IMR-90 (cell line): ENCODE data around the gene GPR157. TPM values are rescaled to one million over a fixed set of nuclear protein-coding genes. Genes with fewer than 3 reads are reported as not detected.

Source experiments
- ATAC-seq: fragments of 200-7000 bp; cut with Tn5 transposase; 2 replicates; pipeline ENCODE4 v1.9.1; 2020; ENCODE audit warnings: low read depth, mild to moderate bottlenecking, moderate library complexity
- BruUV-seq: library from RNA; stranded (reverse); fragments of 400-500 nt; replicated peaks from 2 replicates; lab custom pipeline; 2021; lab: Mats Ljungman, UMichigan
- CTCF ChIA-PET: fragments of 300-600 bp; formaldehyde crosslinking; extraction: SDS; loops from one replicate; lab custom pipeline; 2021; ENCODE audit warnings: antibody characterized with exemption; lab: Yijun Ruan, JAX
- POLR2A ChIA-PET: fragments of 300-600 bp; sonication (Branson Sonifier 250); formaldehyde crosslinking; loops from one replicate; lab custom pipeline; 2022; ENCODE audit warnings: antibody characterized with exemption; ENCODE audit not compliant: unreplicated experiment; lab: Charles Lee
- DNase-seq: peaks from one replicate; pipeline ENCODE4 v3.0.0; 2013
- H2AFZ ChIP-seq: replicated peaks from 2 replicates; pipeline ENCODE3; 2013; ENCODE audit warnings: low read length, mild to moderate bottlenecking; ENCODE audit not compliant: poor library complexity
- H2AK5ac ChIP-seq: 2 replicates; pipeline ENCODE4 v1.6.1; 2013; ENCODE audit warnings: low read depth, low read length, inconsistent platforms
- H2AK9ac ChIP-seq: replicated peaks from 2 replicates; pipeline ENCODE3; 2013; ENCODE audit warnings: mild to moderate bottlenecking, low read depth, low read length, moderate library complexity; ENCODE audit not compliant: poor library complexity
- H2BK120ac ChIP-seq: 2 replicates; pipeline ENCODE4 v1.6.1; 2013; ENCODE audit warnings: low read depth, low read length, inconsistent platforms
- H2BK15ac ChIP-seq: 3 replicates; pipeline ENCODE4 v1.6.1; 2013; ENCODE audit warnings: low read depth, low read length, inconsistent platforms
- H2BK20ac ChIP-seq: 2 replicates; pipeline ENCODE4 v1.6.1; 2013; ENCODE audit warnings: low read depth, mild to moderate bottlenecking, inconsistent platforms, low read length, moderate library complexity
- H2BK5ac ChIP-seq: 2 replicates; pipeline ENCODE4 v1.6.1; 2013; ENCODE audit warnings: mild to moderate bottlenecking, low read depth, low read length, inconsistent platforms; ENCODE audit not compliant: poor library complexity, severe bottlenecking
- H3K14ac ChIP-seq: replicated peaks from 2 replicates; pipeline ENCODE4 v1.6.1; 2013; ENCODE audit warnings: low read depth, low read length, inconsistent platforms
- H3K18ac ChIP-seq: 2 replicates; pipeline ENCODE4 v1.6.1; 2013; ENCODE audit warnings: low read depth, low read length, control low read depth
- H3K23ac ChIP-seq: 2 replicates; pipeline ENCODE4 v1.6.1; 2013; ENCODE audit warnings: low read depth, low read length, inconsistent platforms
- H3K27ac ChIP-seq: 2 replicates; pipeline ENCODE4 v1.5.1; 2013; ENCODE audit warnings: mild to moderate bottlenecking, control low read depth, low read length; ENCODE audit not compliant: insufficient read depth
- H3K27me3 ChIP-seq: 2 replicates; pipeline ENCODE4 v1.6.1; 2013; ENCODE audit warnings: low read length; ENCODE audit not compliant: control insufficient read depth, insufficient read depth
- H3K36me3 ChIP-seq: 2 replicates; pipeline ENCODE4 v1.6.1; 2013; ENCODE audit warnings: low read length, mixed read lengths; ENCODE audit not compliant: control insufficient read depth, insufficient read depth
- H3K4ac ChIP-seq: 2 replicates; pipeline ENCODE4 v1.6.1; 2013; ENCODE audit warnings: low read depth, low read length, inconsistent platforms
- H3K4me1 ChIP-seq: 2 replicates; pipeline ENCODE4 v1.6.1; 2013; ENCODE audit warnings: low read length, mixed read lengths; ENCODE audit not compliant: control insufficient read depth, insufficient read depth
- H3K4me2 ChIP-seq: 2 replicates; pipeline ENCODE4 v1.6.1; 2013; ENCODE audit warnings: low read depth, mild to moderate bottlenecking, control low read depth, low read length, moderate library complexity
- H3K4me3 ChIP-seq: 2 replicates; pipeline ENCODE4 v1.5.1; 2013; ENCODE audit warnings: low read depth, mild to moderate bottlenecking, control low read depth, low read length, moderate library complexity; ENCODE audit not compliant: insufficient read depth
- H3K56ac ChIP-seq: 2 replicates; pipeline ENCODE4 v1.6.1; 2013; ENCODE audit warnings: low read length, inconsistent platforms; ENCODE audit not compliant: insufficient read depth; ENCODE audit errors: extremely low read depth
- H3K79me1 ChIP-seq, 2 experiments: 2 replicates each; pipeline ENCODE4 v1.6.1; 2013; ENCODE audit warnings: low read length in 2 of 2, inconsistent platforms in 1 of 2, low read depth in 1 of 2
- H3K9ac ChIP-seq: 2 replicates; pipeline ENCODE4 v1.6.1; 2013; ENCODE audit warnings: low read depth, low read length, control low read depth
- H3K9me1 ChIP-seq: 2 replicates; pipeline ENCODE4 v1.6.1; 2013; ENCODE audit warnings: low read length, inconsistent platforms; ENCODE audit not compliant: insufficient read depth
- H3K9me3 ChIP-seq: 2 replicates; pipeline ENCODE4 v1.6.1; 2013; ENCODE audit warnings: low read length; ENCODE audit not compliant: control insufficient read depth, insufficient read depth
- H4K20me1 ChIP-seq: 2 replicates; pipeline ENCODE4 v1.6.1; 2013; ENCODE audit warnings: low read length, inconsistent platforms; ENCODE audit not compliant: insufficient read depth
- H4K5ac ChIP-seq: 2 replicates; pipeline ENCODE4 v1.6.1; 2013; ENCODE audit warnings: mild to moderate bottlenecking, low read depth, low read length, control low read depth
- H4K8ac ChIP-seq, 2 experiments: 2 replicates each; pipeline ENCODE4 v1.6.1; 2013; ENCODE audit warnings: low read depth in 2 of 2, low read length in 2 of 2, control low read depth in 1 of 2, inconsistent platforms in 1 of 2
- H4K91ac ChIP-seq: 2 replicates; pipeline ENCODE4 v1.6.1; 2013; ENCODE audit warnings: low read depth, low read length, inconsistent platforms; ENCODE audit not compliant: insufficient read depth
- BHLHE40 ChIP-seq: fragments of 150-350 bp; IDR thresholded peaks from 2 replicates; pipeline ENCODE4 v1.6.1; 2016; ENCODE audit warnings: mild to moderate bottlenecking, low read depth, low read length
- CEBPB ChIP-seq: IDR thresholded peaks from 2 replicates; pipeline ENCODE4 v1.6.1; 2012; ENCODE audit warnings: low read depth, low read length, improper control_type of control experiment
- CHD1 ChIP-seq: IDR thresholded peaks from 2 replicates; pipeline ENCODE4 v1.6.1; 2012; ENCODE audit warnings: low read depth, low read length, improper control_type of control experiment
- CTCF ChIP-seq: conservative IDR thresholded peaks from 2 replicates; pipeline ENCODE4 v1.5.1; 2012; ENCODE audit warnings: mild to moderate bottlenecking, low read depth, low read length, improper control_type of control experiment
- FOS ChIP-seq: fragments of 150-350 bp; IDR thresholded peaks from 2 replicates; pipeline ENCODE4 v1.6.1; 2016; ENCODE audit warnings: low read depth, low read length
- MAFK ChIP-seq: IDR thresholded peaks from 2 replicates; pipeline ENCODE4 v1.6.1; 2012; ENCODE audit warnings: low read depth, low read length, improper control_type of control experiment
- MAZ ChIP-seq: IDR thresholded peaks from 2 replicates; pipeline ENCODE4 v1.6.1; 2012; ENCODE audit warnings: low read depth, mild to moderate bottlenecking, low read length, improper control_type of control experiment, moderate library complexity, borderline replicate concordance
- NFE2L2 ChIP-seq: fragments of 150-350 bp; IDR thresholded peaks from 2 replicates; pipeline ENCODE4 v1.6.1; 2016; ENCODE audit warnings: low read depth, mild to moderate bottlenecking, low read length
- POLR2A ChIP-seq: IDR thresholded peaks from 2 replicates; pipeline ENCODE4 v1.6.1; 2012; ENCODE audit warnings: mild to moderate bottlenecking, low read depth, low read length
- RAD21 ChIP-seq: IDR thresholded peaks from 2 replicates; pipeline ENCODE4 v1.6.1; 2012; ENCODE audit warnings: low read length, improper control_type of control experiment
- RCOR1 ChIP-seq: IDR thresholded peaks from 2 replicates; pipeline ENCODE4 v1.6.1; 2012; ENCODE audit warnings: mild to moderate bottlenecking, low read length, improper control_type of control experiment; ENCODE audit not compliant: insufficient replicate concordance
- RFX5 ChIP-seq: IDR thresholded peaks from 2 replicates; pipeline ENCODE4 v1.8.0; 2012; ENCODE audit warnings: low read depth, mild to moderate bottlenecking, low read length, moderate library complexity
- SMC3 ChIP-seq: fragments of 150-350 bp; IDR thresholded peaks from 2 replicates; pipeline ENCODE4 v1.6.1; 2016; ENCODE audit warnings: low read depth, mild to moderate bottlenecking, antibody characterized with exemption, low read length, moderate library complexity
- USF2 ChIP-seq: fragments of 150-350 bp; IDR thresholded peaks from 2 replicates; pipeline ENCODE4 v1.6.1; 2017; ENCODE audit warnings: mild to moderate bottlenecking, antibody characterized with exemption, low read length, low read depth
- WGBS, 2 experiments: methylation state at CpG; one replicate each; pipeline versions ENCODE4 v1.1.5 to v1.1.7; 2013; ENCODE audit warnings: missing lambda C conversion rate in 2 of 2; ENCODE audit not compliant: insufficient read length in 1 of 2; ENCODE audit errors: extremely low coverage in 2 of 2; 5-methylcytosine and 5-hydroxymethylcytosine counted together
- dilution Hi-C: fragments of 300-500 bp; cut with HindIII; formaldehyde crosslinking; loops from one replicate; pipeline ENCODE4 v1.14.3; 2018; ENCODE audit warnings: low sequenced_read_pairs; ENCODE audit not compliant: unreplicated experiment
- in situ Hi-C: fragments of 300-500 bp; cut with MboI; formaldehyde crosslinking; loops from 3 replicates; pipeline ENCODE4 v1.14.3; 2019; ENCODE audit warnings: low sequenced_read_pairs, inconsistent platforms, mixed read lengths
- intact Hi-C: fragments of 100-400 bp; cut with micrococcal nuclease; formaldehyde crosslinking; loops from 2 replicates; pipeline ENCODE4 v1.10.0; 2022
- polyA plus RNA-seq, 3 experiments: library from polyadenylated mRNA; depleted of rRNA; stranded (reverse); fragments of >200 nt; gene quantifications; 2 replicates each; pipeline ENCODE4 v1.2.3, GENCODE V29; 2012; ENCODE audit warnings: low replicate concordance in 1 of 3
- total RNA-seq: library from RNA; depleted of rRNA; stranded (reverse); fragments of >200 nt; gene quantifications from 2 replicates; pipeline ENCODE4 v1.2.3, GENCODE V29; 2012

The GPR157 gene
- total and polyA plus RNA-seq, 2 of the 4 experiments (the other 2 are of a cell fraction): 1.8 to 2.7 TPM

GRCh38 chr1:9110669-9111356 is 18.1 kb downstream of the GPR157 start:
- intact Hi-C loops (loop anchor here (1.0 to 5.0 kb wide), 5 partner anchors 85 to 380 kb away; no protein-coding TSS in a partner anchor), dilution Hi-C loops (no loop called here), in situ Hi-C loops (loop anchor here (5.0 kb wide), 1 partner anchor 86 kb away; no protein-coding TSS in a partner anchor)
- no TSS peak for BruUV-seq
- no peaks in the 10 kb centered on the region for H3K9me3 ChIP-seq
- H3K14ac ChIP-seq: no peak overlapping the region
- H3K4me3 ChIP-seq: no peak overlapping the region
- ChIA-PET POLR2A (no interaction called here), CTCF (interaction anchor here (0.6 to 1.4 kb wide), 12 partner anchors 9 to 249 kb away, joined by 3 to 7 read pairs (median 3); no protein-coding TSS in a partner anchor)
- H2AK9ac ChIP-seq: peak overlapping the region; percentile 38
- peaks cover 0 to 3% of the 10 kb centered on the region in 2 experiments; a peak in 1 of 4 replicates for H3K79me1 ChIP-seq
- H4K8ac ChIP-seq: no peak overlapping the region; a peak in 1 of 4 replicates
- no peak overlapping the region for H2AK5ac ChIP-seq
- no peak overlapping the region for H3K9ac ChIP-seq
- no peak overlapping the region for H2BK120ac ChIP-seq
- peak overlapping the region; percentile 6 for H2AFZ ChIP-seq
- H3K9me1 ChIP-seq: no peaks in the 10 kb centered on the region
- no peak overlapping the region for H2BK20ac ChIP-seq
- DNase-seq: peak; percentile 87
- H3K23ac ChIP-seq: no peak overlapping the region
- no peak overlapping the region for H3K4ac ChIP-seq
- 31% methylated on average over 10 of the region's 18 CpGs; no CpG with 5 or more reads in 1 of the 2 experiments for WGBS, 2 experiments
- H4K91ac ChIP-seq: no peak overlapping the region
- no peak overlapping the region for H4K5ac ChIP-seq
- H3K56ac ChIP-seq: no peak overlapping the region
- H3K27ac ChIP-seq: no peak overlapping the region
- no peak overlapping the region for H2BK15ac ChIP-seq
- H4K20me1 ChIP-seq: no peaks in the 10 kb centered on the region; the same call in none of the 2 replicates
- H3K4me2 ChIP-seq: no peak overlapping the region
- peak; percentile 97 for ATAC-seq
- H3K18ac ChIP-seq: no peak overlapping the region
- H3K27me3 ChIP-seq: no peaks in the 10 kb centered on the region
- peaks cover 2% of the 10 kb centered on the region; the same call in 1 of the 2 replicates for H3K4me1 ChIP-seq
- no peak overlapping the region for H2BK5ac ChIP-seq
- no peaks in the 10 kb centered on the region; the same call in 1 of the 2 replicates for H3K36me3 ChIP-seq
- TF ChIP-seq USF2: no peak
- TF ChIP-seq MAZ: peak; percentile 53; the same call in 1 of the 2 replicates
- TF ChIP-seq CHD1: no peak
- peak; percentile 68 for TF ChIP-seq CEBPB
- no peak for TF ChIP-seq NFE2L2
- no peak for TF ChIP-seq FOS
- TF ChIP-seq RCOR1: no peak
- TF ChIP-seq BHLHE40: no peak; the same call in 1 of the 2 replicates
- no peak for TF ChIP-seq RFX5
- TF ChIP-seq SMC3: peak; percentile 94
- TF ChIP-seq MAFK: no peak
- peak; percentile 89 for TF ChIP-seq RAD21
- no peak for TF ChIP-seq POLR2A
- peak; percentile 91 for TF ChIP-seq CTCF
